ENCODE measurements around the gene GET3. TPM values are rescaled to one million over a fixed set of nuclear protein-coding genes. Genes with fewer than 3 reads are reported as not detected.
A peak's percentile ranks its signal among the peaks of the same experiment; 100 is the strongest.

Gene GET3
- total and polyA plus RNA-seq, 2 of the 13 experiments (the other 11 are each of a cell fraction or from before 2014, with no cell fraction given): 57.7 to 59.4 TPM

DNA sequence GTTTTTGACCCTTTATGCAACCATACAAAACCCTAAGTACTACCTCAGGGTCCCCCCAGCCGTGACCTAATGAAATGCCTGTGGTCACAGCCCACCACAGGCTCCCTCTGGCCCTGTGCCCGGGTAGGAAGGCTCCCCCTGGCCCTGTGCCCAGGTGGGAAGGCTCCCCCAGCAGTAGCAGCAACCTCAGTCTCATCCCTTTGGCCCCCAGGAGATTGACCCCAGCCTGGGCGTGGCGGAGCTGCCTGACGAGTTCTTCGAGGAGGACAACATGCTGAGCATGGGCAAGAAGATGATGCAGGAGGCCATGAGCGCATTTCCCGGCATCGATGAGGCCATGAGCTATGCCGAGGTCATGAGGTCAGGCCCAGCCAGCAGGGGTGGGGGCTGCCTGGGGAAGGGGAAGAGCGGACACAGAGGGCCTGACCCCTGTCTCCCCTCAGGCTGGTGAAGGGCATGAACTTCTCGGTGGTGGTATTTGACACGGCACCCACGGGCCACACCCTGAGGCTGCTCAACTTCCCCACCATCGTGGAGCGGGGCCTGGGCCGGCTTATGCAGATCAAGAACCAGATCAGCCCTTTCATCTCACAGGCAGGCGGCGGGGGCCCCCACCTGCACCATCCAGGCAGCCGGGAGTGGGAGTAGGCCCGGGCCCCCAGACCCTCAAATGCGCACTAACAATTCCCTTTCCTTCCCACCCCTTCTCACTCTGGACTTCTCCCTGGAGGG lies 8.0 kb downstream of the GET3 start:
- Histone ChIP-seq H3K4me3 (replicated peaks in 1 of 3; ENCODE audit: insufficient read depth in 1 of 3, low read depth in 2 of 3, low read length in 3 of 3) (no peak overlapping the region), H4K20me1 (ENCODE audit: insufficient read depth, low read length) (no peaks in the 10 kb centered on the region), H3K9me3 (ENCODE audit: low read length) (peaks cover 8% of the 10 kb centered on the region), H3K27me3 (ENCODE audit: control insufficient read depth in 1 of 2, insufficient read depth in 2 of 2, low read length in 2 of 2) (peaks cover 0 to 2% of the 10 kb centered on the region in 2 experiments; a peak in 2 of 5 replicates), H3K27ac (ENCODE audit: extremely low read length, insufficient read depth, low read length) (no peak overlapping the region), H3K79me2 (ENCODE audit: insufficient read depth, low read length) (no peaks in the 10 kb centered on the region), H3K4me1 (ENCODE audit: insufficient read depth, low read length) (0 out of 2 replicates have a peak, but pooled peaks cover 2% of the 10 kb centered on the region), H3K9ac (ENCODE audit: insufficient read depth, low read depth, low read length) (no peak overlapping the region), H3K4me2 (ENCODE audit: low read depth, low read length) (no peak overlapping the region), H2AFZ (ENCODE audit: low read length) (no peak overlapping the region), H3K36me3 (replicated peaks in 1 of 2; ENCODE audit: control insufficient read depth in 1 of 2, insufficient read depth in 2 of 2, low read length in 2 of 2) (peaks cover 13 to 38% of the 10 kb centered on the region in 2 experiments)
- POLR2A ChIA-PET: no interaction called here
- in situ Hi-C loops (cut with HindIII; ENCODE audit: extremely low pct_ligation_motif_present, low pct_unique_long_range_greater_than_20kb): no loop called here
- 88% methylated on average over 11 of the region's 22 CpGs for WGBS (ENCODE audit: low lambda C conversion rate)
- no peak for ATAC-seq
- no TSS peak for BruUV-seq (replicated peaks)
- no peak for FAIRE-seq
- intact Hi-C loops (cut with micrococcal nuclease; ENCODE audit: unreplicated experiment): no loop called here
- peak; percentile 23 for TF ChIP-seq AGO2 (optimal IDR thresholded peaks at IDR 0.05; ENCODE audit: low read depth, low read length)
- no peak for TF ChIP-seq HOMEZ (CRISPR knock-in tag; IDR thresholded peaks at IDR 0.05; ENCODE audit: low read depth)
- CTCF ChIA-PET (ENCODE audit: low intra/inter-chr PET ratio, low total read pairs): no interaction called here
- DNase-seq (ENCODE audit: low spot score): no peak

GRCh38 chr19:12748489-12748888 lies 11.2 kb downstream of the GET3 start:
- Histone ChIP-seq H3K4me3 (replicated peaks in 1 of 3; ENCODE audit: insufficient read depth in 1 of 3, low read depth in 2 of 3, low read length in 3 of 3) (no peak overlapping the region), H2AFZ (ENCODE audit: low read length) (no peak overlapping the region), H3K4me2 (ENCODE audit: low read depth, low read length) (no peak overlapping the region), H4K20me1 (ENCODE audit: insufficient read depth, low read length) (no peaks in the 10 kb centered on the region), H3K9ac (ENCODE audit: insufficient read depth, low read depth, low read length) (no peak overlapping the region), H3K79me2 (ENCODE audit: insufficient read depth, low read length) (no peaks in the 10 kb centered on the region), H3K27ac (ENCODE audit: extremely low read length, insufficient read depth, low read length) (no peak overlapping the region), H3K27me3 (ENCODE audit: control insufficient read depth in 1 of 2, insufficient read depth in 2 of 2, low read length in 2 of 2) (peaks cover 2 to 31% of the 10 kb centered on the region in 2 experiments; a peak in 4 of 5 replicates), H3K4me1 (ENCODE audit: insufficient read depth, low read length) (peaks cover 20% of the 10 kb centered on the region), H3K9me3 (ENCODE audit: low read length) (peaks cover 8% of the 10 kb centered on the region), H3K36me3 (replicated peaks in 1 of 2; ENCODE audit: control insufficient read depth in 1 of 2, insufficient read depth in 2 of 2, low read length in 2 of 2) (peaks cover 13 to 33% of the 10 kb centered on the region in 2 experiments)
- in situ Hi-C loops (cut with HindIII; ENCODE audit: extremely low pct_ligation_motif_present, low pct_unique_long_range_greater_than_20kb): no loop called here
- FAIRE-seq (no peak), ATAC-seq (no peak), DNase-seq (ENCODE audit: low spot score) (no peak)
- ChIA-PET POLR2A (no interaction called here), CTCF (ENCODE audit: low intra/inter-chr PET ratio, low total read pairs) (no interaction called here)
- intact Hi-C loops (cut with micrococcal nuclease; ENCODE audit: unreplicated experiment): no loop called here
- WGBS (ENCODE audit: low lambda C conversion rate): 100% methylated on average over 2 of the region's 6 CpGs
- TF ChIP-seq RBM39 (IDR thresholded peaks at IDR 0.05; ENCODE audit: low read depth, low read length, poor library complexity, severe bottlenecking) (no peak), AGO2 (optimal IDR thresholded peaks at IDR 0.05; ENCODE audit: low read depth, low read length) (peak; percentile 78)
- BruUV-seq (replicated peaks): no TSS peak

All from HepG2 (cell line).